GM12892 (cell line): Measurements from ENCODE around the gene CAMK2N1.

Experiments used
- POLR2A ChIP-seq: IDR thresholded peaks from 2 replicates; pipeline ENCODE4 v1.6.1; 2011; ENCODE audit warnings: low read depth, low read length, control low read depth
- POLR2AphosphoS5 ChIP-seq: IDR thresholded peaks from 2 replicates; pipeline ENCODE4 v1.6.1; 2011; ENCODE audit warnings: low read depth, low read length, control low read depth
- TAF1 ChIP-seq: IDR thresholded peaks from 2 replicates; pipeline ENCODE4 v1.6.1; 2011; ENCODE audit warnings: low read depth, mild to moderate bottlenecking, control low read depth, low read length, borderline replicate concordance

DNA sequence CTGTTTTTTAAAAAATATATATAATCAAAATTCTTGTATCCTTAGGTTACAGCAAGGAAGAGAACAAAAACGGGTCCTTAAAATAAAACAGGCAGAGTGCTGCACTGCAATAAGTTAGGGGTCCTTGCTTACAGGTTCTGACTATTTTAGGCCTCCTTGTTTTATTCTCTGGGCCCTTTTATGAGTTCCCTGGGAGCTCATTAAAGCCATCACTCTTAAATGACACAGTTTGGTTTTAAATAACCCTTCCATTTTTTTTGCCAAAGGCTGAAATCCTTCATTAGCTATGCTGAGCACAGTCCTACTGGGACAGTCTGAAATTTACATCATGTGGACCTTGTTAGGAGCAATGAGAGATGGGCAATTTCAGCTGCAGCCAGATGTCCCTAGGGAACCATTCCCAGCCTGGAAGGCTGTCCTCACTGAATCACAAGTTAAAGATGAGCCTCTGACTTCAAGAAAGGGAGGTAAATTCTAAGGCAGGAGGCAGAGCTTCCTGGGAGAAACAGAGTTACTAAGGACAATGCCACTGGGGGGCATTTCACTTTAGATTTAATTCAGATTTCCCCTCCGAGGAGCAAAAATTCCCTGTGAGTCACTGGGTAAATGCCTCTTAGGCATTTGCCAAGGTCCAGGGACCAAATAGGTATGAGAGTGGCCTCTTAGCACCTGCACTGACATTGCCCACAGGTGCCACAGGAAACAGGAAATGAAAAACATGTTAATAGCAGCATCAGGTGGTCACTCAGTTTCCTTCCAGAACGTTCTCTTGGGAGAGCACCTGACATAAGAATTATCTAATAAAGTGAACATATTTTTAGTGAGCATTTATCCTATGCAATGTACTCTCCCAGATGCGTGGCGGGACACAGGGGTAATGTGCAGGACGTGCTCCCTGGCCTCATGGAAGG lies 25.8 kb upstream of the CAMK2N1 start:
- TF ChIP-seq TAF1 (no peak), POLR2AphosphoS5 (no peak), POLR2A (no peak)
